Endothelial cell (in vitro differentiated cells): ENCODE data around the gene MANEA. TPM values are rescaled to one million over a fixed set of nuclear protein-coding genes. Genes with fewer than 3 reads are reported as not detected.

Source experiments
- DNase-seq: peaks from one replicate; pipeline ENCODE4 v3.0.0; 2021; ENCODE audit warnings: low spot score
- H3K27ac Mint-ChIP-seq: one replicate; pipeline ENCODE4 v1.8.0; 2021; ENCODE audit warnings: mixed read lengths, inconsistent platforms; ENCODE audit not compliant: unreplicated experiment
- H3K27me3 Mint-ChIP-seq: one replicate; pipeline ENCODE4 v1.8.0; 2021; ENCODE audit warnings: mild to moderate bottlenecking, moderate library complexity, mixed read lengths, inconsistent platforms; ENCODE audit not compliant: unreplicated experiment
- H3K36me3 Mint-ChIP-seq: one replicate; pipeline ENCODE4 v1.8.0; 2021; ENCODE audit warnings: mild to moderate bottlenecking, low read depth, mixed read lengths, inconsistent platforms; ENCODE audit not compliant: unreplicated experiment
- H3K4me1 Mint-ChIP-seq: one replicate; pipeline ENCODE4 v1.8.0; 2021; ENCODE audit warnings: mild to moderate bottlenecking, mixed read lengths, inconsistent platforms; ENCODE audit not compliant: unreplicated experiment
- H3K4me3 Mint-ChIP-seq: one replicate; pipeline ENCODE4 v1.8.0; 2021; ENCODE audit warnings: mild to moderate bottlenecking, mixed read lengths, inconsistent platforms; ENCODE audit not compliant: unreplicated experiment
- H3K9me3 Mint-ChIP-seq: one replicate; pipeline ENCODE4 v1.8.0; 2021; ENCODE audit warnings: mixed read lengths, inconsistent platforms; ENCODE audit not compliant: unreplicated experiment
- total RNA-seq: library from RNA; stranded (reverse); fragmentation: NEBNext Ultra II Directional; extraction: Animal tissue kit (Norgen Biotek cat#: 25700); gene quantifications from one replicate; pipeline ENCODE4 v1.2.1, GENCODE V29; 2021; ENCODE audit not compliant: unreplicated experiment
- TF ChIP-seq, protein P1 (sequence below): fragments of 200-600 bp; sonication (generic); IDR thresholded peaks from one replicate; pipeline ENCODE4 v1.5.0; 2021; ENCODE audit warnings: antibody characterized with exemption; ENCODE audit not compliant: unreplicated experiment

Gene MANEA
- total RNA-seq, 1 donor from 2014 or later: 7.5 TPM

DNA sequence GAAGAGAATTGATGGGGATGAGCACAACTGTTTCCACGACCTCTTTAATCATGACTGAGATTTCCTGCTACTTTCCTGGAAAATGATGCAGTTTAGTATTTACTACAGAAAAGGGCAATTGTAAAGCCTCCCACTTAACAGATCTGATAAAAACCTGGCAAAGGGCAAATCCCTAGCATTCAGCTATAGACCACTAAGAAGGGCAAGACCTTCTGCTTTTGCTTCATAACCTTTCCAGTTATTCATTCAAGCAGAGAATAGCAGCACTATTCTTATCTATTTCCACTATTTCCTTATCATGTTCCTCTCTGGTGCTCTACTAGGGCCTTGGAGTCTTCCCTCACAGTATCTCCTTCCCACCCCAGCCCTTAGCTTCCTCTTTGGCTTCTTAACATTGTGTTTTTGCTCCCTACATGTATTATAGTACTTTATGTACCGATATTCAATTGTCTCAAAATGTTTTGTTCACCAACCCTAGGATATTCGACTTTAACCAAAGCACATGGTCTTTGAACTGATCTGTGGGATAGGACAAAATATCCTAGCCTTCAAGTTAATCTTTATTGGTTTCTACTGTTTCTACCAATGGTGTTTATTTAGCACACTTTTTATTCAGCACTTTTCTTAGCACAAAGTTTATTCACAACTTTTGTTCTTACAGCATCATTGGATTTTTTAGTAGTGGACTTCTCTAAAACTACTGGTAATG, 32.7 kb upstream of the MANEA start:
- Mint-ChIP-seq H3K4me1 (peaks cover 17% of the 10 kb centered on the region), H3K4me3 (no peak overlapping the region), H3K36me3 (no peaks in the 10 kb centered on the region), H3K9me3 (no peaks in the 10 kb centered on the region), H3K27me3 (no peaks in the 10 kb centered on the region), H3K27ac (no peak overlapping the region)
- no peak for DNase-seq
- TF ChIP-seq, protein P1, sequence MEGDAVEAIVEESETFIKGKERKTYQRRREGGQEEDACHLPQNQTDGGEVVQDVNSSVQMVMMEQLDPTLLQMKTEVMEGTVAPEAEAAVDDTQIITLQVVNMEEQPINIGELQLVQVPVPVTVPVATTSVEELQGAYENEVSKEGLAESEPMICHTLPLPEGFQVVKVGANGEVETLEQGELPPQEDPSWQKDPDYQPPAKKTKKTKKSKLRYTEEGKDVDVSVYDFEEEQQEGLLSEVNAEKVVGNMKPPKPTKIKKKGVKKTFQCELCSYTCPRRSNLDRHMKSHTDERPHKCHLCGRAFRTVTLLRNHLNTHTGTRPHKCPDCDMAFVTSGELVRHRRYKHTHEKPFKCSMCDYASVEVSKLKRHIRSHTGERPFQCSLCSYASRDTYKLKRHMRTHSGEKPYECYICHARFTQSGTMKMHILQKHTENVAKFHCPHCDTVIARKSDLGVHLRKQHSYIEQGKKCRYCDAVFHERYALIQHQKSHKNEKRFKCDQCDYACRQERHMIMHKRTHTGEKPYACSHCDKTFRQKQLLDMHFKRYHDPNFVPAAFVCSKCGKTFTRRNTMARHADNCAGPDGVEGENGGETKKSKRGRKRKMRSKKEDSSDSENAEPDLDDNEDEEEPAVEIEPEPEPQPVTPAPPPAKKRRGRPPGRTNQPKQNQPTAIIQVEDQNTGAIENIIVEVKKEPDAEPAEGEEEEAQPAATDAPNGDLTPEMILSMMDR: no peak

DNA sequence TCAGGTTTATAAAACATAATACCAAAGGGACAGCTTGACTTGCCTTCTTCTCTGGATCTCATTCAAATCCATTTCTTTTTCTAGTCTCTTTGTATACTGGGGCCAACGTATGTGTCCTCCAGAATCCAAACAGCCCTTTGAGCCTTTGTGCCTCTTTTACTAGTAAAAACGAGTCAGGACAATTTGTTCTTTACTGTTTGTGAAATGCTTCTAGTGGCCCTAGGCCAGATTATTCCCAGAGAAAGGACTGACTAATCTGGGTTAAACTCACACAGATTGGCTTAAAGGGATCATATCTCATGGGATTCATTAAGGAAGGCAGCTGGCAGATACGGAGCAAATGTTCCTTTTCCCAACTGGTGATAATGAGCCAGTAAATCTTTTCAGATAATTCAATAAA, 32.1 kb upstream of the MANEA start:
- H3K27ac Mint-ChIP-seq: no peak overlapping the region
- no peaks in the 10 kb centered on the region for H3K9me3 Mint-ChIP-seq
- H3K36me3 Mint-ChIP-seq: no peaks in the 10 kb centered on the region
- no peak for DNase-seq
- TF ChIP-seq, protein P1: no peak
- no peaks in the 10 kb centered on the region for H3K27me3 Mint-ChIP-seq
- no peak overlapping the region for H3K4me3 Mint-ChIP-seq
- peaks cover 17% of the 10 kb centered on the region for H3K4me1 Mint-ChIP-seq

DNA sequence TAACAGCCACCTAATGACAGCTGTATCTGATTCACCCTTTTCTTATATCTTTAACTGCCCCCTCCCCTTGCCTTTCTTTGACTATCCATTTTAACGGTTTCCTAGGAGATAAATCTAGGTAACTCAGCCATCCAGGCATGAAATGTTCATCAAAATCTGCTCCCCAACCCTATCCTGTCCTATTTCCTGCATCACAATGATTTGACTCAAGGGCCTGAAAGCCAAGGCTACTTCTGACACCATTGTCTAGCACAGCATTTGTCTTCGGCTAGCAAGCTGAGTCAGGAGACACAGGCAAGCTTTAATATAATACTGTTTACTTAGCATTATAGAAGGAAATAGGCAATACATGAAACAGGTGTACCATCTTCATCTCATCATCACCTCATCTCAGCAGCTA, 31.6 kb upstream of the MANEA start:
- no peak overlapping the region for H3K4me3 Mint-ChIP-seq

DNA sequence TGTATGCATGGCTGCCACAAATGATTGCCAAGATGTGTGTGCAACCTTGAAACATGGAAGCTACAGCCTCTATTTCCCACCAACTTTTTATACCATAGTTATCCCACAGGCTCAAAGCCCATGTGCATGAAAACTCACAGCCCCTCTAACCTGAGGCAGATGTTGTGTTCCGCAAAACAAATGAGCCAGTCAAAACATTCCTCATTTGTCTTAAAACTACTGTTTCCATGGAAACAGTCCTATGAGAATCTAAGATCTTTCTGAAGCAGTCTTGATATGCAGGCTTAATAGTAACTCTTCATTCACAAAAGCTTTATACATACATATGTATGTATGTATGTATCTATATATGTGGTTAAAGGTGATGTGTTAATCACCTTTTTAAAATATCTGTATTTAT, 31.2 kb upstream of the MANEA start:
- Mint-ChIP-seq H3K27ac (no peak overlapping the region), H3K4me1 (peaks cover 17% of the 10 kb centered on the region), H3K36me3 (no peaks in the 10 kb centered on the region), H3K9me3 (no peaks in the 10 kb centered on the region), H3K27me3 (no peaks in the 10 kb centered on the region), H3K4me3 (no peak overlapping the region)
- TF ChIP-seq, protein P1: no peak
- DNase-seq: no peak

More for the DNA sequence above, 31.6 kb upstream of the MANEA start:
- Mint-ChIP-seq H3K27me3 (no peaks in the 10 kb centered on the region), H3K9me3 (no peaks in the 10 kb centered on the region), H3K36me3 (no peaks in the 10 kb centered on the region), H3K27ac (no peak overlapping the region), H3K4me1 (peaks cover 17% of the 10 kb centered on the region)
- TF ChIP-seq, protein P1: no peak
- DNase-seq: no peak

DNA sequence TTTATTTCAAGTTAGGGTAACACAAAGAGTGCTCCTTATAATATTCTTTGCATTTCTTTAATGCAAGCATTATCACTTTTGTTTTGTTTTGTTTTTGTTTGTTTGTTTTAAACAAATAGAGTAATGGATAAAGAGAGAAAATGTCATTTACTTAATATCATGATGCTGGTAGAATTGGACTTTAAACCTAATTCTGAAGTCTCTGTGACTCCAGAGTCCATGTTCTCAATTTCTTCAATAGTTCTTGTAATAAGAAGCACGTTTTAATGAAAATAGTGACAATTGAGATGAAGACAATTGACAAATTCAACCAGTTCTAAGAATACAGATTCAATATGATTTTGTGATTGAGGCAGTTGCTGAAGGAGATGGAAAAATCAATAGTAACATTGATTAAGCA, 30.3 kb upstream of the MANEA start:
- TF ChIP-seq, protein P1: no peak
- no peak overlapping the region for H3K27ac Mint-ChIP-seq
- H3K27me3 Mint-ChIP-seq: no peaks in the 10 kb centered on the region
- no peak overlapping the region for H3K4me3 Mint-ChIP-seq
- DNase-seq: no peak
- no peaks in the 10 kb centered on the region for H3K9me3 Mint-ChIP-seq
- peaks cover 17% of the 10 kb centered on the region for H3K4me1 Mint-ChIP-seq
- H3K36me3 Mint-ChIP-seq: no peaks in the 10 kb centered on the region
